Measurements from ENCODE around the gene ZNF280C.

Gene ZNF280C

GRCh38 chrX:130184168-130184567, 84.5 kb downstream of the ZNF280C start:
- CTCF ChIA-PET = no interaction called here

GRCh38 chrX:130179579-130180215, 89.0 kb downstream of the ZNF280C start:
- POLR2A ChIA-PET = interaction anchor here (1.1 kb wide), 1 partner anchor 14 kb away, joined by 5 read pairs; the partner anchor contains the start of gene AIFM1
- CTCF ChIA-PET = no interaction called here
- TF ChIP-seq FOXA1 (IDR thresholded peaks at IDR 0.05) (no peak), BHLHE40 (IDR thresholded peaks at IDR 0.05; ENCODE audit: borderline replicate concordance) (no peak; the same call in 1 of the 2 replicates)
- DNase-seq (ENCODE audit: extremely low spot score) = no peak

More at GRCh38 chrX:130184168-130184567, 84.5 kb downstream of the ZNF280C start:
- TF ChIP-seq HDGF (IDR thresholded peaks at IDR 0.05; ENCODE audit: borderline replicate concordance) = no peak
- no peak for TF ChIP-seq TARDBP (IDR thresholded peaks at IDR 0.05)
- no peak for TF ChIP-seq SP1 (IDR thresholded peaks at IDR 0.05)
- TF ChIP-seq FOXM1 (IDR thresholded peaks at IDR 0.05; ENCODE audit: borderline replicate concordance) = no peak
- no peak for TF ChIP-seq FOXA1 (IDR thresholded peaks at IDR 0.05)
- TF ChIP-seq L3MBTL2 (conservative IDR thresholded peaks at IDR 0.05) = no peak
- TF ChIP-seq BHLHE40 (IDR thresholded peaks at IDR 0.05; ENCODE audit: borderline replicate concordance) = no peak
- DNase-seq (ENCODE audit: extremely low spot score) = no peak
- POLR2A ChIA-PET = no interaction called here

- no peak for TF ChIP-seq ELF4 (IDR thresholded peaks at IDR 0.05)
- TF ChIP-seq SUZ12 (IDR thresholded peaks at IDR 0.05) = no peak
- no peak for TF ChIP-seq SP1 (IDR thresholded peaks at IDR 0.05)
- TF ChIP-seq ARNT (IDR thresholded peaks at IDR 0.05) = no peak
- no peak for TF ChIP-seq L3MBTL2 (conservative IDR thresholded peaks at IDR 0.05)
- TF ChIP-seq HDGF (IDR thresholded peaks at IDR 0.05; ENCODE audit: borderline replicate concordance) = no peak
- no peak for TF ChIP-seq FOXA1 (IDR thresholded peaks at IDR 0.05)
- TF ChIP-seq CTBP1 (IDR thresholded peaks at IDR 0.05; ENCODE audit: borderline replicate concordance) = no peak
- no peak for TF ChIP-seq ZNF384 (IDR thresholded peaks at IDR 0.05)
- no peak for TF ChIP-seq LEF1 (IDR thresholded peaks at IDR 0.05; ENCODE audit: borderline replicate concordance)
- ChIA-PET CTCF (no interaction called here), POLR2A (no interaction called here)
- no peak for DNase-seq (ENCODE audit: extremely low spot score)
Measured at GRCh38 chrX:130179170-130179569, 89.5 kb downstream of the ZNF280C start.

- CTCF ChIA-PET = interaction anchor here (1.1 to 1.2 kb wide), 2 partner anchors 38 to 97 kb away, joined by 3 to 7 read pairs; no protein-coding TSS in a partner anchor
- no peak for DNase-seq (ENCODE audit: extremely low spot score)
- TF ChIP-seq ARNT (IDR thresholded peaks at IDR 0.05) = no peak
- no peak for TF ChIP-seq ZNF384 (IDR thresholded peaks at IDR 0.05)
- no peak for TF ChIP-seq FOXK2 (IDR thresholded peaks at IDR 0.05)
- no peak for TF ChIP-seq L3MBTL2 (conservative IDR thresholded peaks at IDR 0.05)
- TF ChIP-seq LEF1 (IDR thresholded peaks at IDR 0.05; ENCODE audit: borderline replicate concordance) = no peak
- TF ChIP-seq BHLHE40 (IDR thresholded peaks at IDR 0.05; ENCODE audit: borderline replicate concordance) = no peak
- TF ChIP-seq CTBP1 (IDR thresholded peaks at IDR 0.05; ENCODE audit: borderline replicate concordance) = no peak
- no peak for TF ChIP-seq ELF4 (IDR thresholded peaks at IDR 0.05)
- TF ChIP-seq FOXM1 (IDR thresholded peaks at IDR 0.05; ENCODE audit: borderline replicate concordance) = no peak
- TF ChIP-seq TARDBP (IDR thresholded peaks at IDR 0.05) = no peak
- POLR2A ChIA-PET = interaction anchor here (1.0 to 1.9 kb wide), 2 partner anchors 11 kb away, joined by 3 to 7 read pairs; partner anchors contain the start of gene AIFM1
Measured at GRCh38 chrX:130176942-130177341, 91.8 kb downstream of the ZNF280C start.

GRCh38 chrX:130176354-130176776, 92.3 kb downstream of the ZNF280C start:
- POLR2A ChIA-PET = interaction anchor here (0.9 to 1.9 kb wide), 3 partner anchors 10 to 15 kb away, joined by 3 to 7 read pairs (median 3); partner anchors contain the start of gene AIFM1
- DNase-seq (ENCODE audit: extremely low spot score) = no peak
- TF ChIP-seq SUZ12 (IDR thresholded peaks at IDR 0.05) (no peak), ARNT (IDR thresholded peaks at IDR 0.05) (no peak), NFRKB (IDR thresholded peaks at IDR 0.05) (no peak), FOXM1 (IDR thresholded peaks at IDR 0.05; ENCODE audit: borderline replicate concordance) (no peak), L3MBTL2 (conservative IDR thresholded peaks at IDR 0.05) (no peak), TARDBP (IDR thresholded peaks at IDR 0.05) (no peak), BHLHE40 (IDR thresholded peaks at IDR 0.05; ENCODE audit: borderline replicate concordance) (no peak), FOXK2 (IDR thresholded peaks at IDR 0.05) (no peak), LEF1 (IDR thresholded peaks at IDR 0.05; ENCODE audit: borderline replicate concordance) (no peak), CTBP1 (IDR thresholded peaks at IDR 0.05; ENCODE audit: borderline replicate concordance) (no peak), PKNOX1 (IDR thresholded peaks at IDR 0.05) (no peak), ELF4 (IDR thresholded peaks at IDR 0.05) (no peak), ZNF384 (IDR thresholded peaks at IDR 0.05) (no peak), SP1 (IDR thresholded peaks at IDR 0.05) (no peak), FOXA1 (IDR thresholded peaks at IDR 0.05) (no peak), HDGF (IDR thresholded peaks at IDR 0.05; ENCODE audit: borderline replicate concordance) (no peak)
- CTCF ChIA-PET = interaction anchor here (1.2 kb wide), 2 partner anchors 10 to 37 kb away, joined by 4 to 7 read pairs; no protein-coding TSS in a partner anchor

GRCh38 chrX:130174937-130175336, 93.8 kb downstream of the ZNF280C start:
- CTCF ChIA-PET = interaction anchor here (1.3 kb wide), 1 partner anchor 114 kb away, joined by 6 read pairs; no protein-coding TSS in a partner anchor
- no peak for DNase-seq (ENCODE audit: extremely low spot score)
- TF ChIP-seq BHLHE40 (IDR thresholded peaks at IDR 0.05; ENCODE audit: borderline replicate concordance) (no peak), ZNF384 (IDR thresholded peaks at IDR 0.05) (no peak), ARNT (IDR thresholded peaks at IDR 0.05) (no peak), L3MBTL2 (conservative IDR thresholded peaks at IDR 0.05) (no peak), PKNOX1 (IDR thresholded peaks at IDR 0.05) (no peak), HDGF (IDR thresholded peaks at IDR 0.05; ENCODE audit: borderline replicate concordance) (no peak), TARDBP (IDR thresholded peaks at IDR 0.05) (no peak), SP1 (IDR thresholded peaks at IDR 0.05) (no peak), LEF1 (IDR thresholded peaks at IDR 0.05; ENCODE audit: borderline replicate concordance) (no peak), FOXK2 (IDR thresholded peaks at IDR 0.05) (no peak), FOXA1 (IDR thresholded peaks at IDR 0.05) (no peak)
- POLR2A ChIA-PET = interaction anchor here (1.3 to 1.9 kb wide), 2 partner anchors 9 kb away, joined by 7 to 10 read pairs; partner anchors contain the start of gene AIFM1
